Gastrocnemius medialis (tissue), 4 donors: Measurements from ENCODE around the gene BMP8A.

Source experiments
- POLR2A ChIP-seq, 2 donors: fragments of 450-650 bp; IDR thresholded peaks; one replicate each; pipeline ENCODE4 v1.6.1; 2017; ENCODE audit warnings: antibody characterized with exemption in 2 of 2, mild to moderate bottlenecking in 2 of 2, moderate library complexity in 2 of 2
- TF ChIP-seq, protein P1 (sequence below), 5 experiments: fragments of 450-650 bp in 3 of 5; fragments of 200-600 bp in 2 of 5; sonication (generic) in 2 of 5; IDR thresholded peaks in 4 of 5; conservative IDR thresholded peaks in 1 of 5; 1 replicate in 4 of 5; 2 replicates in 1 of 5; pipeline ENCODE4 v1.5.1; 2016 to 2019; ENCODE audit warnings: antibody characterized with exemption in 5 of 5, mild to moderate bottlenecking in 3 of 5, moderate library complexity in 3 of 5

DNA sequence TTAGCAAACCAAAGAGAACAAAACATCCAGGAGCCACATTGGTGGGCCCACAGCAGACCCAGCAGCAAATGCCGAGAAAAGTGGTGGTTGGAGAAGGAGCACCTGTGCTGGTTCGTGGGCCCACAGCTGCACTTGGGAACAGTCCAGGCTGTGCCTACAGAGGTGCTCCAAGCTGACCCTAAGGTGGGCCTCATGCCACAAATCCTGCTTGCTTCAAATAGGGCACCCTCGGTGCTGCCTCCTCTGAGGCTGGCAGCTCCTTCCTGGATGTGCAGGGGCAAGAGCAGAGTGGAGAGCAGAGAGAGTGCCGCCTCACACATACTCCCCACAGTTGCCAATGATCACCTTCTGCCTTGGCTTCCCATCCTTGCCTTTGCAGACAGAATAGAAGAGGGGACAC lies 40.1 kb downstream of the BMP8A start:
- TF ChIP-seq, protein P1, sequence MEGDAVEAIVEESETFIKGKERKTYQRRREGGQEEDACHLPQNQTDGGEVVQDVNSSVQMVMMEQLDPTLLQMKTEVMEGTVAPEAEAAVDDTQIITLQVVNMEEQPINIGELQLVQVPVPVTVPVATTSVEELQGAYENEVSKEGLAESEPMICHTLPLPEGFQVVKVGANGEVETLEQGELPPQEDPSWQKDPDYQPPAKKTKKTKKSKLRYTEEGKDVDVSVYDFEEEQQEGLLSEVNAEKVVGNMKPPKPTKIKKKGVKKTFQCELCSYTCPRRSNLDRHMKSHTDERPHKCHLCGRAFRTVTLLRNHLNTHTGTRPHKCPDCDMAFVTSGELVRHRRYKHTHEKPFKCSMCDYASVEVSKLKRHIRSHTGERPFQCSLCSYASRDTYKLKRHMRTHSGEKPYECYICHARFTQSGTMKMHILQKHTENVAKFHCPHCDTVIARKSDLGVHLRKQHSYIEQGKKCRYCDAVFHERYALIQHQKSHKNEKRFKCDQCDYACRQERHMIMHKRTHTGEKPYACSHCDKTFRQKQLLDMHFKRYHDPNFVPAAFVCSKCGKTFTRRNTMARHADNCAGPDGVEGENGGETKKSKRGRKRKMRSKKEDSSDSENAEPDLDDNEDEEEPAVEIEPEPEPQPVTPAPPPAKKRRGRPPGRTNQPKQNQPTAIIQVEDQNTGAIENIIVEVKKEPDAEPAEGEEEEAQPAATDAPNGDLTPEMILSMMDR (IDR thresholded peaks at IDR 0.05 in 4 of 5, conservative IDR thresholded peaks at IDR 0.05 in 1 of 5): no peak
- TF ChIP-seq POLR2A (IDR thresholded peaks at IDR 0.05): no peak
